Vagina (tissue), 2 donors: Measurements from ENCODE around the gene FARP2. TPM values are rescaled to one million over a fixed set of nuclear protein-coding genes. Genes with fewer than 3 reads are reported as not detected.
"Not testable (repeated sequence)": the region's sequence is repeated elsewhere in the genome, so short reads cannot be mapped to it uniquely, and the experiment has no call there.

Experiments
- DNase-seq, 2 donors: peaks; one replicate each; pipeline ENCODE4 v3.0.0-alpha.2; 2017; ENCODE audit errors: extremely low spot score in 2 of 2
- H3K27ac ChIP-seq: fragments of 200-600 bp; sonication (generic); one replicate; pipeline ENCODE4 v1.5.1; 2019
- H3K27me3 ChIP-seq: fragments of 200-600 bp; sonication (generic); one replicate; pipeline ENCODE4 v1.5.1; 2019
- H3K36me3 ChIP-seq, 2 donors: fragments of 200-600 bp; sonication (generic); one replicate each; pipeline ENCODE4 v1.5.1; 2017 to 2019
- H3K4me1 ChIP-seq: fragments of 200-600 bp; sonication (generic); one replicate; pipeline ENCODE4 v1.5.1; 2019
- H3K4me3 ChIP-seq, 2 donors: fragments of 200-600 bp; sonication (generic); 1 replicate in 1 of 2; 2 replicates in 1 of 2; pipeline ENCODE4 v1.5.1; 2016 to 2019
- H3K9me3 ChIP-seq: fragments of 200-600 bp; sonication (generic); one replicate; pipeline ENCODE4 v1.5.1; 2019
- POLR2A ChIP-seq, 2 donors: fragments of 450-650 bp; IDR thresholded peaks; one replicate each; pipeline ENCODE4 v1.6.1; 2017; ENCODE audit warnings: antibody characterized with exemption in 2 of 2, mild to moderate bottlenecking in 2 of 2, moderate library complexity in 2 of 2
- POLR2AphosphoS5 ChIP-seq, 2 donors: sonication (generic); formaldehyde crosslinking; IDR thresholded peaks; one replicate each; pipeline ENCODE4 v1.9.0; 2017; ENCODE audit warnings: antibody characterized with exemption in 2 of 2, mild to moderate bottlenecking in 2 of 2, low read depth in 1 of 2; ENCODE audit not compliant: insufficient read depth in 1 of 2
- intact Hi-C: fragments of 100-400 bp; cut with DNase I; formaldehyde crosslinking; loops from one replicate; pipeline ENCODE4 v1.15.1; 2023
- total RNA-seq: library from RNA; depleted of rRNA; stranded (reverse); fragments of >200 nt; gene quantifications from one replicate; pipeline ENCODE4 v1.2.3, GENCODE V29; 2016
- TF ChIP-seq, protein P1 (sequence below), 3 experiments: fragments of 450-650 bp in 2 of 3; fragments of 200-600 bp in 1 of 3; sonication (generic) in 1 of 3; IDR thresholded peaks; one replicate each; pipeline ENCODE4 v1.5.1; 2017 to 2019; ENCODE audit warnings: antibody characterized with exemption in 3 of 3, mild to moderate bottlenecking in 2 of 3, moderate library complexity in 2 of 3

Gene FARP2
- total RNA-seq, 1 donor from 2014 or later = 32.9 TPM

- Histone ChIP-seq H3K4me3 (no peak overlapping the region), H3K36me3 (no peaks in the 10 kb centered on the region), H3K27ac (no peak overlapping the region), H3K4me1 (no peaks in the 10 kb centered on the region), H3K27me3 (no peaks in the 10 kb centered on the region), H3K9me3 (no peaks in the 10 kb centered on the region)
- TF ChIP-seq POLR2AphosphoS5 (IDR thresholded peaks at IDR 0.05; ENCODE audit: insufficient read depth in 1 of 2, low read depth in 1 of 2) = no peak
- TF ChIP-seq, protein P1, sequence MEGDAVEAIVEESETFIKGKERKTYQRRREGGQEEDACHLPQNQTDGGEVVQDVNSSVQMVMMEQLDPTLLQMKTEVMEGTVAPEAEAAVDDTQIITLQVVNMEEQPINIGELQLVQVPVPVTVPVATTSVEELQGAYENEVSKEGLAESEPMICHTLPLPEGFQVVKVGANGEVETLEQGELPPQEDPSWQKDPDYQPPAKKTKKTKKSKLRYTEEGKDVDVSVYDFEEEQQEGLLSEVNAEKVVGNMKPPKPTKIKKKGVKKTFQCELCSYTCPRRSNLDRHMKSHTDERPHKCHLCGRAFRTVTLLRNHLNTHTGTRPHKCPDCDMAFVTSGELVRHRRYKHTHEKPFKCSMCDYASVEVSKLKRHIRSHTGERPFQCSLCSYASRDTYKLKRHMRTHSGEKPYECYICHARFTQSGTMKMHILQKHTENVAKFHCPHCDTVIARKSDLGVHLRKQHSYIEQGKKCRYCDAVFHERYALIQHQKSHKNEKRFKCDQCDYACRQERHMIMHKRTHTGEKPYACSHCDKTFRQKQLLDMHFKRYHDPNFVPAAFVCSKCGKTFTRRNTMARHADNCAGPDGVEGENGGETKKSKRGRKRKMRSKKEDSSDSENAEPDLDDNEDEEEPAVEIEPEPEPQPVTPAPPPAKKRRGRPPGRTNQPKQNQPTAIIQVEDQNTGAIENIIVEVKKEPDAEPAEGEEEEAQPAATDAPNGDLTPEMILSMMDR (IDR thresholded peaks at IDR 0.05) = no peak
- TF ChIP-seq POLR2A (IDR thresholded peaks at IDR 0.05) = no peak
- intact Hi-C loops = no loop called here
- no peak for DNase-seq
These were observed 159.1 kb downstream of the FARP2 start for GRCh38 chr2:241514986-241515737.

DNA sequence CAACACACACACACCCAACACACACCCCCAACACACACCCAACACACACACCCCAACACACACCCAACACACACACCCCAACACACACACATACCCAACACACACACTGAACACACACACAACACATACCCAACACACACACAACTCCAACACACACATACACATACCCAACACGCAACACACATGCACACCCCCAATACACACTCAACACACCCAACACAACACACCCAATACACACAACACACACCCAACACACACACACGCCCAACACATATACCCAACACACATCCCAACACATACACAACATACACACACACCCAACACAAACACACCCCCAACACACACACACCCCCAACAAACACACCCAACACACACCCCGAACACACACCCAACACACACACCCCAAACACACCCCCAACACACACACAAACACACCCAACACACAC is 160.5 kb downstream of the FARP2 start:
- no peak for TF ChIP-seq POLR2A (IDR thresholded peaks at IDR 0.05)
- Histone ChIP-seq H3K9me3 (no peaks in the 10 kb centered on the region), H3K27me3 (no peaks in the 10 kb centered on the region), H3K27ac (no peak overlapping the region), H3K4me1 (no peaks in the 10 kb centered on the region), H3K4me3 (no peak overlapping the region), H3K36me3 (no peaks in the 10 kb centered on the region)
- intact Hi-C loops = no loop called here
- no peak for DNase-seq

DNA sequence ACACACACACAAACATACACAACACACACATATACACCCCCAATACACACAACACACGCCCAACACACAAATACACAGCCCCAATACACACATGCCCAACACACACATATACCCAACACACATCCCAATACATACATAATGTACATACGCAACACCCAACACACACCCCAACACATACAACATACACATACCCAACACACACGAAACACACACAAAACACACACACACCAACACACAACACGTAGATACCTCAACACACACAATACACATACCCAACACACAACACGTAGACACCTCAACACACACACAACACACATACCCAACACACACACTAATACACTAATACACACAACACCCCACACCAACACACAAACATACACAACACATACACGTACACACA is 161.2 kb downstream of the FARP2 start:
- Histone ChIP-seq H3K9me3 (no peaks in the 10 kb centered on the region), H3K4me3 (no peak overlapping the region), H3K4me1 (no peaks in the 10 kb centered on the region), H3K27me3 (no peaks in the 10 kb centered on the region), H3K36me3 (no peaks in the 10 kb centered on the region), H3K27ac (no peak overlapping the region)
- no peak for DNase-seq
- no peak for TF ChIP-seq POLR2AphosphoS5 (IDR thresholded peaks at IDR 0.05; ENCODE audit: insufficient read depth in 1 of 2, low read depth in 1 of 2)
- no peak for TF ChIP-seq POLR2A (IDR thresholded peaks at IDR 0.05)
- TF ChIP-seq, protein P1 (IDR thresholded peaks at IDR 0.05) = no peak
- intact Hi-C loops = no loop called here

DNA sequence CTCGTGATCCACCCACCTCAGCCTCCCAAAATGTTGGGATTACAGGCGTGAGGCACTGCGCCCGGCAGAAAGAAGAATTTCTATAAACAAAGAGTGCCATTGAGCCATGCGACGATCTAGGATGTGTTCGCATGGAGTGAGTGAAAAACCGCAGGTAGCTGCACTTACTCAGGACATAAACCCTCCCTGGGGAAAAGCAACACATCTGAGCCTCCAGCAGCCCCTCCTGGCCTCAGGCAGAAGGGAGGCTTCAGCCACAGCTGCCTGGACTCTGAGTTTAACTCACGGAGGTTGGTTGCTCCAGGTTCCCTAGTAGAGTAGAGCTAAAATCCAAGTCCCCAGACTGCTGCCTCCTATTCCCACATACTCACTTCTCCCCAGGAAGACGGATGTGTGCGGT is 163.6 kb downstream of the FARP2 start:
- H3K36me3 ChIP-seq = no peaks in the 10 kb centered on the region
- TF ChIP-seq, protein P1 (IDR thresholded peaks at IDR 0.05) = no peak
- TF ChIP-seq POLR2AphosphoS5 (IDR thresholded peaks at IDR 0.05; ENCODE audit: insufficient read depth in 1 of 2, low read depth in 1 of 2) = no peak
- no peak for TF ChIP-seq POLR2A (IDR thresholded peaks at IDR 0.05)
- H3K27ac ChIP-seq = no peak overlapping the region
- no peaks in the 10 kb centered on the region for H3K27me3 ChIP-seq
- no peak for DNase-seq
- H3K4me1 ChIP-seq = no peaks in the 10 kb centered on the region
- no peak overlapping the region for H3K4me3 ChIP-seq
- intact Hi-C loops = no loop called here
- no peaks in the 10 kb centered on the region for H3K9me3 ChIP-seq

DNA sequence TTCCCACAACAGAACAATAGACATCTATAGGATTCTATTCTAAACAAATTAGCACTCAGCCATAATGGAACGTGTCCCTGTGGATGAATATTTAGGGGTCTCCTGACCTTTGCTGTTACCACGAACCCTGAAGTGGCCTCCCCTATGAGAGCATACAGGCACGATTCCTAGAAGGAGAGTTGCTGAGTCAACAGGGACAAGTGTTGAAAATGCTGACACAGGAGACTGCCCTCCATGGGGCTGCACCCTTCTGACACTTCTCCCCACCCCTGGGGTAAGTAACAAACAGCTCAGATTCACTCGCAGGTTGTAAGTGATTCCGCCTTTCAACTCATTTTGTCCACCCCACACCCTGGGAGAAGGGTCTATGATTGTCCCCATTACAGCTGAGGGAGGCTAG is 166.4 kb downstream of the FARP2 start:
- no peak for DNase-seq
- H3K9me3 ChIP-seq = no peaks in the 10 kb centered on the region
- no peaks in the 10 kb centered on the region for H3K4me1 ChIP-seq
- no peak for TF ChIP-seq POLR2A (IDR thresholded peaks at IDR 0.05)
- TF ChIP-seq, protein P1 (IDR thresholded peaks at IDR 0.05) = no peak
- no peak for TF ChIP-seq POLR2AphosphoS5 (IDR thresholded peaks at IDR 0.05; ENCODE audit: insufficient read depth in 1 of 2, low read depth in 1 of 2)
- no peaks in the 10 kb centered on the region for H3K36me3 ChIP-seq
- H3K27ac ChIP-seq = no peak overlapping the region
- no peak overlapping the region for H3K4me3 ChIP-seq
- intact Hi-C loops = no loop called here
- no peaks in the 10 kb centered on the region for H3K27me3 ChIP-seq

- H3K4me1 ChIP-seq, DNase-seq, H3K9me3 ChIP-seq, H3K36me3 ChIP-seq, intact Hi-C loops, H3K27ac ChIP-seq, H3K4me3 ChIP-seq, H3K27me3 ChIP-seq: not testable (repeated sequence)
These were observed 170.0 kb downstream of the FARP2 start for GRCh38 chr2:241525818-241526780.
